Fibroblast of the aortic adventitia (primary cell): Measurements from ENCODE around the gene CYB5R2. TPM values are rescaled to one million over a fixed set of nuclear protein-coding genes. Genes with fewer than 3 reads are reported as not detected.

Experiments
- DNase-seq: peaks from one replicate; pipeline ENCODE4 v3.0.0-alpha.2; 2010; ENCODE audit warnings: low read depth
- H3K4me3 ChIP-seq: 2 replicates; pipeline ENCODE4 v1.5.1; 2011; ENCODE audit warnings: low read depth, mild to moderate bottlenecking, control low read depth, low read length, moderate library complexity
- CTCF ChIP-seq: IDR thresholded peaks from 2 replicates; pipeline ENCODE4 v1.5.1; 2011; ENCODE audit warnings: mild to moderate bottlenecking, low read length, control low read depth, inconsistent platforms; ENCODE audit not compliant: insufficient read depth
- total RNA-seq: library from RNA; depleted of rRNA; stranded (reverse); fragments of >200 nt; gene quantifications from 2 replicates; pipeline ENCODE4 v1.2.3, GENCODE V29; 2012; ENCODE audit warnings: low replicate concordance

CYB5R2 gene
- total RNA-seq, 1 donor, result 11.2 TPM

GRCh38 chr11:7692426-7692825 lies 19.1 kb upstream of the CYB5R2 start:
- no peak for TF ChIP-seq CTCF
- no peak overlapping the region for H3K4me3 ChIP-seq
- no peak for DNase-seq

GRCh38 chr11:7691759-7692350 lies 18.6 kb upstream of the CYB5R2 start:
- H3K4me3 ChIP-seq, result no peak overlapping the region
- DNase-seq, result peak; percentile 10
- no peak for TF ChIP-seq CTCF

DNA sequence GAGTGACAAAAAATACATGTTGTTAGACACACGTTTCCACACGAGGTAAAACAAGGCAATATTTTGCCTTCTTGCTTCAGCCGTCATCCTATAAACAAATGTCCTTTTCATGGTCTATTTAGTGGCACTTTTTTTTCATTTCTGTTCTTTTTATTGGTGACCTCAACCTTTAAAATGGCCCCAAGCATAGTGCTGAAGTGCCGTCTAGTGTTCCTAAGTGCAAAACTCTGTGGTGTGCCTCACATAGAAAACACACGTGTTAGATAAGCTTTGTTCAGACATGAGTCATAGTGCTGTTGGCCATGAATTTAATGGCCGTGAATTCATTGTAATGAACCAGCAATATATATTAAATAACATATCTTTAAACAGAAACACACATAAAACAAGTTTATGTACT lies 17.3 kb upstream of the CYB5R2 start:
- H3K4me3 ChIP-seq, result no peak overlapping the region
- TF ChIP-seq CTCF, result no peak
- peak; percentile 38 for DNase-seq

- TF ChIP-seq CTCF, result no peak
- DNase-seq, result no peak
- no peak overlapping the region for H3K4me3 ChIP-seq
These were observed 15.9 kb upstream of the CYB5R2 start for GRCh38 chr11:7689239-7689638.

GRCh38 chr11:7688238-7688826 lies 15.0 kb upstream of the CYB5R2 start:
- no peak overlapping the region for H3K4me3 ChIP-seq
- TF ChIP-seq CTCF, result peak; percentile 91
- DNase-seq, result peak; percentile 57

DNA sequence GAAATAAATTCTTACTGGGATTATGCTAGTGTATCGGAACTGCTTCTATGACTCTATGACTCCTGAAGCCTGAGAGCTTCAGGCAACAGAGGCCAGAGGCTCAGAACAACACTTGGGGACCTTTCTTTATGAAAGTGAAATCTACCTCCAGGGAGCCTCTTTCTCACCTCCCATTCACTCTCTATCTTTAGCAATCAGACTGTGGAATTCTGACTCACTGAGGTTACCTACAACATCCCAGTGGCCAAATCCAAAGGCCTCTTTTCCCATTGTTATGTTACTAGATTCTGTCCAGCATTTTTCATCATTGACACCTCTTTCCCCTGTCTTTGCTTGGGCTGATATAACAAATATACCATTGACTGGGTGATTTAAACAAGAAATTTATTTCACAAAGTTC lies 14.1 kb upstream of the CYB5R2 start:
- TF ChIP-seq CTCF, result no peak
- no peak overlapping the region for H3K4me3 ChIP-seq
- DNase-seq, result no peak

DNA sequence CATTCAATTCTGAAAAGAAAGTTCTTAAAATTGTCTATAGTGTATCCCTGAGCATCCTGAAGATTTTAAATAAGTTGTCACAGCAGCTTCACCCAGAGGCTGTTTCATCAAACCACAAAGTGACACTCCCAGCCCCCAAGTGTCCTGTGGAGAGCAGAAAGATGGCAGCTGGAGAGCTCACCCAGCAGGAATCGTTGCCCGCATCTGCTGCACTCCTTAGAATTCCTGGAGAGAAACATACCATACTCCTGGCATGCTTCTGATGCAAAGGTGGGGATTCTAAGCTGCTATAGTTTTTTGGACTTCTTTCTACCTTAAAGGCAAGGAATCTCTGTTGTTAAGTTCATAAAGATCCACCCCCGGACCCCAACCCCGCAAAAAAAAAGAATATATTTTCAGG lies 13.5 kb upstream of the CYB5R2 start:
- DNase-seq, result no peak
- H3K4me3 ChIP-seq, result no peak overlapping the region
- no peak for TF ChIP-seq CTCF
